Measurements from ENCODE around the gene BCL2L13. TPM values are rescaled to one million over a fixed set of nuclear protein-coding genes. Genes with fewer than 3 reads are reported as not detected.

The BCL2L13 gene
- polyA plus RNA-seq, 1 experiment: 64.1 TPM

- TF ChIP-seq CTCF (IDR thresholded peaks at IDR 0.05; ENCODE audit: low read depth, low read length): no peak
- peak; percentile 90 for DNase-seq (ENCODE audit: low read depth, low spot score)
- no peaks in the 10 kb centered on the region for H3K27me3 ChIP-seq (ENCODE audit: control insufficient read depth, insufficient read depth, low read length)
- H3K9me3 ChIP-seq (ENCODE audit: control insufficient read depth, insufficient read depth, low read length): peaks cover 3% of the 10 kb centered on the region; the same call in 1 of the 2 replicates
- H3K27ac ChIP-seq (ENCODE audit: low read depth, low read length): peak within 1 kb of the TSS; percentile 90
- peak within 1 kb of the TSS; percentile 100 for H3K4me3 ChIP-seq (ENCODE audit: low read depth, low read length)
- CTCF ChIA-PET: interaction anchor here (0.7 kb wide), 2 partner anchors 70 to 114 kb away, joined by 3 to 7 read pairs; no protein-coding TSS in a partner anchor
- POLR2A ChIA-PET: interaction anchor here (0.8 kb wide), 1 partner anchor 10 kb away, joined by 3 read pairs; no protein-coding TSS in a partner anchor
Observed at GRCh38 chr22:17628406-17629172, 10.0 kb upstream of the BCL2L13 start, which contains the start of gene ATP6V1E1. Gene ATP6V1E1 (minus strand): TSS chr22:17628749. CDS start chr22:17628635, 114 bp downstream.

- DNase-seq (ENCODE audit: low read depth, low spot score): no peak
- ChIA-PET CTCF (interaction anchor here (0.7 kb wide), 1 partner anchor 114 kb away, joined by 3 read pairs; no protein-coding TSS in a partner anchor), POLR2A (interaction anchor here (0.6 kb wide), 1 partner anchor 40 kb away, joined by 4 read pairs; no protein-coding TSS in a partner anchor)
- Histone ChIP-seq H3K27me3 (ENCODE audit: control insufficient read depth, insufficient read depth, low read length) (no peaks in the 10 kb centered on the region), H3K9me3 (ENCODE audit: control insufficient read depth, insufficient read depth, low read length) (peaks cover 3% of the 10 kb centered on the region; the same call in 1 of the 2 replicates), H3K27ac (ENCODE audit: low read depth, low read length) (peak overlapping the region; percentile 90), H3K4me3 (ENCODE audit: low read depth, low read length) (peak overlapping the region; percentile 100)
- TF ChIP-seq CTCF (IDR thresholded peaks at IDR 0.05; ENCODE audit: low read depth, low read length): no peak
Observed at GRCh38 chr22:17629173-17629489, 9.4 kb upstream of the BCL2L13 start.

DNA sequence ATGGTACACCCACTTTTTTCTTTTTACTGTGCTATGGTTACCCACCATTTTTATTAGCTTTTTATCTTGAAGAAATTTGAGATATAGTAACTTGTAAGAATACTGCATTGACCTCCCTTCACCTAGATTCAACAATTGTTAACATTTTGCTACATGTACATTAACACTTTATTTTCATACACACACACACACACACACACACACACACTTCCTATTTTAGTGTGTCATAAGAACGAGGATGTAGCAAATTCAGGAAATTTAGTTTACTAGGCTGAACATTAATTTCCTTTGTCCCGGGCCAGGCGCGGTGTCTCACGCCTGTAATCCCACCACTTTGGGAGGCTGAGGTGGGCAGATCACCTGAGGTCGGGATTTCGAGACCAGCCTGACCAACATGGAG is 8.9 kb upstream of the BCL2L13 start:
- no peak for TF ChIP-seq CTCF (IDR thresholded peaks at IDR 0.05; ENCODE audit: low read depth, low read length)
- H3K4me3 ChIP-seq (ENCODE audit: low read depth, low read length): peak overlapping the region; percentile 100; the same call in 1 of the 2 replicates
- peaks cover 3% of the 10 kb centered on the region; the same call in 1 of the 2 replicates for H3K9me3 ChIP-seq (ENCODE audit: control insufficient read depth, insufficient read depth, low read length)
- H3K27me3 ChIP-seq (ENCODE audit: control insufficient read depth, insufficient read depth, low read length): no peaks in the 10 kb centered on the region
- POLR2A ChIA-PET: interaction anchor here (0.5 to 0.6 kb wide), 2 partner anchors 21 to 41 kb away, joined by 3 to 4 read pairs; no protein-coding TSS in a partner anchor
- DNase-seq (ENCODE audit: low read depth, low spot score): no peak
- CTCF ChIA-PET: no interaction called here
- no peak overlapping the region for H3K27ac ChIP-seq (ENCODE audit: low read depth, low read length)

- no peak for TF ChIP-seq CTCF (IDR thresholded peaks at IDR 0.05; ENCODE audit: low read depth, low read length)
- POLR2A ChIA-PET: no interaction called here
- Histone ChIP-seq H3K4me3 (ENCODE audit: low read depth, low read length) (no peak overlapping the region), H3K9me3 (ENCODE audit: control insufficient read depth, insufficient read depth, low read length) (peaks cover 3% of the 10 kb centered on the region; the same call in 1 of the 2 replicates), H3K27ac (ENCODE audit: low read depth, low read length) (no peak overlapping the region), H3K27me3 (ENCODE audit: control insufficient read depth, insufficient read depth, low read length) (no peaks in the 10 kb centered on the region)
- CTCF ChIA-PET: no interaction called here
- no peak for DNase-seq (ENCODE audit: low read depth, low spot score)
Observed at GRCh38 chr22:17631076-17631565, 7.4 kb upstream of the BCL2L13 start.

Data from AG04450 (cell line).